PC-3 (cell line): Measurements from ENCODE around the gene TMEM14C.

Experiments used
- CTCF ChIP-seq: fragments of 300-600 bp; sonication (generic); conservative IDR thresholded peaks from 2 replicates; pipeline ENCODE4 v1.5.1; 2017; ENCODE audit warnings: antibody characterized with exemption, low read depth, mild to moderate bottlenecking, low read length
- EZH2 ChIP-seq: fragments of 300-600 bp; sonication (generic); IDR thresholded peaks from one replicate; pipeline ENCODE4 v1.6.1; 2017; ENCODE audit warnings: antibody characterized with exemption, mild to moderate bottlenecking, low read length; ENCODE audit not compliant: unreplicated experiment
- EZH2phosphoT487 ChIP-seq: fragments of 300-600 bp; sonication (generic); IDR thresholded peaks from 2 replicates; pipeline ENCODE4 v1.6.1; 2018; ENCODE audit warnings: mild to moderate bottlenecking, antibody characterized with exemption, low read length, borderline replicate concordance

DNA sequence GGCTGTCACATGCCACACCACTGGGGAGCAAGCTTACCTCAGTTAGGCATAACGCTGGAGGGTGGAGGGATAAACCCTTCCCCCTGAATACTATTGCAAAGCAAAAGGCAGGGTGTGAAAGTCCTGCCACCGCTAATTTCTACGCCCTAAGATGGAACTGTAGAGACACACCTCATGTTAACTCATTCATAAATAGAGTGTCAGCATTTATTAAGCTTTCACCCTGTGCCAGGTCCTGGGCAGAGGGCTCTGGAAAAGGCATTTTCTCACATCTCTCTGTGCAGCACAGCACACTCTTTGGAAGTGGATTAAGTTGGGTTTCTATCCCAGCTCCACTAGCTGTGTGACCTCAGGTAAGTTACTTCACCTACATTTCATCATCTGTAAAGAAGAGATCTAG is 46.5 kb downstream of the TMEM14C start:
- TF ChIP-seq CTCF (no peak), EZH2phosphoT487 (no peak), EZH2 (no peak)
